Lower leg skin (tissue), 3 donors: ENCODE results near the gene CREBBP.

Experiments used
- CTCF ChIP-seq, 3 donors: fragments of 450-650 bp; IDR thresholded peaks; one replicate each; pipeline ENCODE4 v1.5.1; 2016; ENCODE audit warnings: antibody characterized with exemption in 3 of 3, mild to moderate bottlenecking in 3 of 3, moderate library complexity in 2 of 3
- POLR2A ChIP-seq, 2 donors: fragments of 450-650 bp; IDR thresholded peaks; one replicate each; pipeline ENCODE4 v1.6.1; 2016 to 2017; ENCODE audit warnings: antibody characterized with exemption in 2 of 2, mild to moderate bottlenecking in 1 of 2, moderate library complexity in 1 of 2

DNA sequence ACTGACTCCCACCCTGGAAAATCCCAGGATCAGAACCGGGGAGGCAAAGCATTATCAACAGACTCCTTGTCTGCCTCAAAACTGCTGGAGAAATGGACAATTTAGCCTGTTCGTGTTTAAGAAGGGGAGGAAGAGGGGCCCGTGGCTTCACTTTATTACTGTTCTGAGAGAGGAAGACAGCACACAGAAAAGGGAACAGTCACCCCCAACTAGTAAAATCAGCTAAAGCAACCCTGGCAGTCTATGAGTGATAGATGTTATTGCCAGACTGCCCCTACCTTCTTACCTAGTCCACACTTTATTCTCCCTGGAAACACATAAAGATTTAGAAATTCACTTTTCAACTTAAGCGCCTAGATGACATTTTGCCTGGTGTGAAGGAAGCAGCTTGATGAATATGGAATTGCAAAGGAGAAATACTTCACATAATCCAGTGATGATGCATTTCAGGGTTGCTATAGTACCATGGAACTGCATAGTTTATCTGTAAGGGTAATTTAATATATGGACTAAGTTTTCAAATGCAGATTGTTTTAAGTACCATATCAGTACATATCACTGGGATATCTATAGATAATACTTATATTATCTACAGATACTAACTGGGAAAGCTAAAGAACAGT is 126.3 kb downstream of the CREBBP start:
- TF ChIP-seq CTCF (IDR thresholded peaks at IDR 0.05) (no peak), POLR2A (IDR thresholded peaks at IDR 0.05) (no peak)
